Umbilical cord (tissue), 2 donors: ENCODE results near the gene RNF123. TPM values are rescaled to one million over a fixed set of nuclear protein-coding genes. Genes with fewer than 3 reads are reported as not detected.

Experiments
- DNase-seq: peaks from one replicate; pipeline ENCODE4 v3.0.0-alpha.2; 2015; ENCODE audit warnings: low spot score
- total RNA-seq: library from RNA; depleted of rRNA; stranded (reverse); fragments of >200 nt; gene quantifications from one replicate; pipeline ENCODE4 v1.2.3, GENCODE V29; 2014; ENCODE audit warnings: low replicate concordance; ENCODE audit not compliant: insufficient read depth

Gene RNF123
- total RNA-seq, 1 donor from 2014 or later, result 13.7 TPM

- no peak for DNase-seq
Observed at GRCh38 chr3:49718858-49719213, 29.5 kb downstream of the RNF123 start.

DNA sequence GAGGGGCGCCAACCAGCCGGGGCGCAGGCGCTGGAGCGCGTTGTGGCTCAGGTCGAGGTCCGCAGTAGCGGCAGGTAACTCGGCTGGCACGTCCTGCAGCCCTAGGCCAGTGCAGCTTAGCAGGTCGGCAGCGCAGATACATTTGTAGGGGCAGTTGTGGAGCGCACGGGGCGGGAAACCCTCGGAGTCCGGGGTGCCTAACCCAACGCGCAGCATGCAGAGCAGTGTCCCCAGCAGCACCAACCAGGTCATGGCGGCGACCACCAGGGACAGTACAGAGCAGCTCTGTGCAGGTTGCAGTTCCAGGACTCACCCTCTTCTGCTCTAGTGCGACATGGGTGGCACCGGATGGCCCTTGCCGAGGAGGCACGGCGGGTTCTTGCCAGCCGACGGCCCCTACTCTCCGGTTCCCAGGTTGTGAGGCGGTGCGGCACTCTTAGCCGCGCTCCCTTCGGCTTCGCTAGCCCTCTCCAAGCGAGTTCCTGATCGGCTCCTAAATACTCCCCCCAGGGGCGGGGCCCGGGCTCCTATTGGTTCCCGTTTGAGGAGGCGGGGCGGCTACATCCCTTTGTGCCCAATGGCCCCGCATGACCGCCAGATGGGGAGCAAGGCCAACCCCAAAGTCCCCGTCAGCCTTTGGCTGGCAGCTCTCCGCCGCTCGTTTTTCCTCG is 30.0 kb downstream of the RNF123 start, which contains the start of gene AMIGO3:
TSS of gene AMIGO3 (minus strand) at position 471 of the 671 bp plus-strand sequence. CDS start at position 252, 219 bp downstream.
- peak; percentile 97 for DNase-seq

- no peak for DNase-seq
Observed at GRCh38 chr3:49720855-49721595, 31.7 kb downstream of the RNF123 start.

- DNase-seq, result no peak
Observed at GRCh38 chr3:49721596-49721895, 32.2 kb downstream of the RNF123 start.

GRCh38 chr3:49721896-49722781 is 32.8 kb downstream of the RNF123 start:
- no peak for DNase-seq

DNA sequence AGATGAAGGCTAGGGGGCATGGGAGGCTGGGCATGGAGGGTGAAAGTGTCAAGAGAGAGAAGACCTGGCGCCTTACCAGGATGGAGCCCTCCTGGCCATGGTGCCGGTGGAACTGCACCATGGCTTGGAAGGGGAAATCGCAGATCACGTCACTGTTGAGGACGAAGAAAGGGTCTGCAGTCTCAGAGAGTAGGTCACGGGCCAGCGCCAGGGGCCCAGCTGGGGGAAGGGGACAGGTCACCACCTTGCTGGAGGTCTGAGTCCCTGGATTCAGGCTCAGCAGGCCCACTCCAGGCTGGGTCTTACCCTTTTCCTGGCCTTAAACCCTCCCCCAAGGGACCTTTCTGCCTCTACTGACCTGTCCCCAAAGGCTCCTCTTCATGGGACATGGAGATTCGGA is 33.5 kb downstream of the RNF123 start:
- DNase-seq, result no peak

- peak; percentile 48 for DNase-seq
Observed at GRCh38 chr3:49723296-49723627, 33.9 kb downstream of the RNF123 start.

DNA sequence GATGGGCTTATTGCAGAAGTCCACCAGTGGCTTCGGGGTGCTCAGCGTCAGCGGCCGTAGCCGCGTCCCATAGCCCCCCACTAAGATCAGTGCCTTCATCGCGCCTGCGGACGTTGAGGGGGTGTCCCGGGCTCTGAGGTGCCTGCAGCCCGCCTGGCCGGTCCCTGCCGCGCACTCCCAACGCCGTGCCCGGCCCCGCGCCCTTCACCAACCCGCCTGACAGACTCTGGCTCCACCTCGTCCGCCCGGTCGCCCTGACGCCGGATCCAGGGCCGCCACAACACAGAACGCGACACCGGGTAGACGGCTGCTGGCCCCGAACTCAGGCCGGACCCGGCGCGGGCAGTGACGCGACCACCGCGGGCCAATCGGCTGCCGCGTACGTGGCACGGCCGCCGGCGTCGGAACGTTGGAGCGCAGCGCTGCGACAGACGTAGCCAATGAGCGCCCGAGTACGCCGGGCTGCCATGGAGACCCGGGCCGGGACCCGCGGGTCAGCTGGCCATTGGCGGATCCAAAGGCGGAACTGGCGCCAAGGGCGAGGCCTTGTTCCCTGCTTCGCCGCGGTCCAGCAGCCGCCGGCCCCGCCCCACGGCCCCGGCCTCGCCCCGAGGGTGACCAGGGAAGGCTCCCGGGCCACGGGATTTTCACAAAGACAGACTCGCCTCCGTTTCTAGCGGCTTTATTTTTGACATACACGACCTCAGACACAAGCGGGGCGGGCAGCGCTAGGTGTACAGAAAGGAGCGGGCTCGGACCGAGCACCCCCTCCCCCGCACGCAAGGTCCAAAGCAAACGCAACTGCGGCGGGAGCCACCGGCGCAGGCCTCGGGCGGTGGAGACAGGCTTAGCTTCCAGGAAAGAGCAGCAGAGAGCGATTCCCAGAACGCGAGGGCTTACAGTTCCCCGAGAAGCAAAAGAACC is 34.5 kb downstream of the RNF123 start, which contains the start of gene GMPPB:
TSS of gene GMPPB (minus strand) at position 324 of the 924 bp plus-strand sequence. CDS start at position 99, 225 bp downstream.
- DNase-seq, result peak; percentile 98

- DNase-seq, result no peak
Observed at GRCh38 chr3:49724586-49724985, 35.2 kb downstream of the RNF123 start.

DNA sequence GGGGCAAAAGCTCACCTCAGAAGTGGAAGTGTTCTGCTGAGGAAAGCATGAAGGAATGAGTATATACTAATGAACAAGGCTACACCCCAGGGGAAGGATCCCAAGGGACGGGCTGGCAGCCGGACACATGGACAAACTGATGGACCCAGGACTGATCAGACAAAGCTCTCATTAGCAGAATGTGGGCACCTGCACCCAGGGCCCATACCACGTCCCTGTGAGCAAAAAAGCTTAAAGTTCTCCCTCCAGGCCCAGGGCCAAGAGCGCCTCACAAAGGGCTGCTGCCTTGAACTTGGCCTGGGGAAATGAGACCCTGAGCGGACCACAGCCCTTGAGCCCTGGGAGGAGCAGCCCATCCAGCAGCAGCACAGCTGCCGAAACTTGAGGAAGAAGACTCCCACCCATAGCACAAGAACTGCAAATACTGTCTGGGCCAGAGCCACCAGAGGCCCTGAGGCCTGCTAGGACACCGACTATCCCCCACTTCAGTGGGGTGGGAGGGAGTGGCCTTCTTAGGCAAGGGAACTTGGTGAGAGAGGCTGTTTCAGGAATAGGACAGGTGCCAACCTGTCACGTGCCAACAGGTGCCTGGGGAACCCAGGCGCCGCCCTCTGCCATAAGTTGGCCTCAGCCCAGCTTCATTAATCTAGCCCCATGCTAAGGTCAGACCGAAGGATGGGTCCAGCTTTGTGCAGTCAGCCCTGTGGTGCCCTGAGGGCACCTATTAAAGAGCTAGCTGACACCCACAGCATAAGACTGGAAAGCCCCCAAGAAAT is 36.7 kb downstream of the RNF123 start:
- DNase-seq, result no peak

GRCh38 chr3:49727154-49727923 is 38.0 kb downstream of the RNF123 start:
- DNase-seq, result no peak

DNA sequence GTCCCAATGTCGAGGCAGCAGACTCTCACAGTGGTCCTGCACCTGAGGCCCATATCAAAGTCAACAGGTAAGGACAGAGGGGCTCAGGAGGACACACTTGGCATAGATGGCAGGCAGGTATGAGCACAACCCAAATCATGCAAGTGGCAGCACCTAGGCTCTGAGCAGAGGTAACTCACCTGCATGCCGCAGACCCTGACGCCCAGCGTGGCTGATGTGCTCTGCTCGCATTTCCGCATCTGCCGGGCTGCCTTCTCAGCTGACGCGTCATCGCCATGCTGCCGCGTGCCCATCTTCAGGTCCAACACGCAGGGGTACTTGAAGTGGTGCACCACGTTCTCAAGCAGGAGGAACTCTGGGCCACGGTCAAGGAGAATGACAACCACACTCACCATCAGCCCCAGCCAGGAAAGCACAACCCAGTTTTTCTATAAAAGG is 38.6 kb downstream of the RNF123 start:
- no peak for DNase-seq

GRCh38 chr3:49729966-49730609 is 40.7 kb downstream of the RNF123 start:
- DNase-seq, result no peak

GRCh38 chr3:49732597-49732996 is 43.2 kb downstream of the RNF123 start:
- no peak for DNase-seq

DNA sequence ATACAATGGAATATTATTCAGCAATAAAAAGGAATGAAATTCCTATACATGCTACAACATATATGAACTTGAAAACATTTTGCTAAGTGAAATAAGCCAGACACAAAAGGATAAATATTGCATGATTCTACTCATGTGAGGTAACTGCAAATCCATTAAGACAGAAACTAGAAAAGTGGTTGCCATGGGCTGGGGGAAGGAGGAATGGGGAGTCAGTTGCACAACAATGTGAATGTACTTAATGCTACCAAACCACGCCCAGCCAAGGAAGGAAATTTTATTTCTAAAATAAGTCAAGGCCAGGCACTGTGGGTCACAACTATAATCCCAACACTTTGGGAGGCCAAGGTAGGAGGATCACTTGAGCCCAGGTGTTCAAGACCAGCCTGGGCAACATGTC is 44.2 kb downstream of the RNF123 start:
- no peak for DNase-seq

DNA sequence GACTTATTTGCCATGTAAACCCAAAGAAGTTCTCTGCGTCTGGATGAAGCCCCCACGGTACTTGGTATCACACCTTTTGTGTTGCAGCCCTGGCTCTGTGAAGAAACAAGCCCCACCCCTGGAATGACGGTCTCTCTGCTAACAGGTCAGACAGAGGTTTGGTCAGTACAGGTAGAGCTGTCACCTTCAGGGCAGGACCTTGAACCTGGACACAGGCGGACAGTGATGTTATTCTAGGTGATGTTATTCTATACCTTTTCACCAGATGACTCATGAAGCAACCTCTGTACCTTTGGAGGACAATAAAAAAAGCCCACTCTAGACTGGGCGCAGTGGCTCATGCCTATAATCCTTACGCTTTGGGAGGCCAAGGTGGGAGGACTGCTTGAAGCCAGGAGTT is 45.4 kb downstream of the RNF123 start:
- DNase-seq, result no peak

GRCh38 chr3:49738067-49738713 is 48.8 kb downstream of the RNF123 start:
- DNase-seq, result no peak

- no peak for DNase-seq
Observed at GRCh38 chr3:49740427-49740826, 51.1 kb downstream of the RNF123 start.

DNA sequence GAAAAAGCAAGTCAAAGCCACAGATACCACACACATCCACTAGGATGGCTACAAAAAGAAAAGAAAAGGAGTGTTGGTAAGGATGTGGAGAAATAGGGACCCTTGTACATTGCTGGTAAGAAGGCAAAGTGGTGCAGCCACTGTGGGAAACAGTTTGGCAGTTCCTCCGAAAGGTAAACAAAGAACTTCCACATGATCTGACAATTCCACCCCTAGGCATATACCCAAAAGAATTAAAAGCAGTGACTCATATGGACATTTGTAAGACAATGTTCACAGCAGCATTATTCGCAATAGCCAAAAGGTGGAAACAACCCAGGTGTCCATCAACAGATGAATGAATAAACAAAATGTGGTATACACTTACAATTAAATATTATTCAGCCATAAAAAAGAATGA is 56.6 kb downstream of the RNF123 start:
- no peak for DNase-seq
